BLaER1 (cell line): ENCODE data around the gene CUX1.
A peak's percentile ranks its signal among the peaks of the same experiment; 100 is the strongest.

ENCODE experiments used
- H3K27ac ChIP-seq: shearing (Covaris generic); formaldehyde crosslinking; 2 replicates; pipeline ENCODE4 v1.8.1; 2022
- H3K27me3 ChIP-seq: shearing (Covaris generic); formaldehyde crosslinking; 2 replicates; pipeline ENCODE4 v1.8.1; 2022
- H3K36me3 ChIP-seq: shearing (Covaris generic); formaldehyde crosslinking; 2 replicates; pipeline ENCODE4 v1.8.1; 2022
- H3K4me1 ChIP-seq: shearing (Covaris generic); formaldehyde crosslinking; 2 replicates; pipeline ENCODE4 v1.8.1; 2022
- H3K4me2 ChIP-seq: shearing (Covaris generic); formaldehyde crosslinking; 2 replicates; pipeline ENCODE4 v1.8.1; 2022
- H3K4me3 ChIP-seq: shearing (Covaris generic); formaldehyde crosslinking; 2 replicates; pipeline ENCODE4 v1.8.1; 2022
- H3K9ac ChIP-seq: shearing (Covaris generic); formaldehyde crosslinking; 2 replicates; pipeline ENCODE4 v1.8.1; 2022
- H3K9me3 ChIP-seq: shearing (Covaris generic); formaldehyde crosslinking; 2 replicates; pipeline ENCODE4 v1.8.1; 2022
- H4K20me1 ChIP-seq: shearing (Covaris generic); formaldehyde crosslinking; 2 replicates; pipeline ENCODE4 v1.8.1; 2022
- Cebpa-rat ChIP-seq: shearing (Covaris generic); IDR thresholded peaks from 2 replicates; pipeline ENCODE4 v1.8.1; 2022

Gene CUX1

GRCh38 chr7:102101111-102101551, 283.7 kb downstream of the CUX1 start:
- Histone ChIP-seq H3K36me3 (peaks cover 96% of the 10 kb centered on the region), H4K20me1 (peaks cover 29% of the 10 kb centered on the region), H3K9ac (no peak overlapping the region), H3K4me1 (peaks cover 11% of the 10 kb centered on the region), H3K27ac (no peak overlapping the region), H3K4me3 (no peak overlapping the region), H3K4me2 (no peak overlapping the region), H3K9me3 (no peaks in the 10 kb centered on the region), H3K27me3 (no peaks in the 10 kb centered on the region)
- TF ChIP-seq Cebpa-rat: no peak

- no peak overlapping the region for H3K4me3 ChIP-seq
- H3K36me3 ChIP-seq: peaks cover 97% of the 10 kb centered on the region
- H3K9me3 ChIP-seq: no peaks in the 10 kb centered on the region
- TF ChIP-seq Cebpa-rat: no peak
- no peak overlapping the region for H3K27ac ChIP-seq
- no peaks in the 10 kb centered on the region for H3K27me3 ChIP-seq
- no peak overlapping the region for H3K9ac ChIP-seq
- H3K4me2 ChIP-seq: no peak overlapping the region
- peaks cover 21% of the 10 kb centered on the region for H4K20me1 ChIP-seq
- H3K4me1 ChIP-seq: peaks cover 5% of the 10 kb centered on the region
Observed at GRCh38 chr7:102101926-102102325, 284.5 kb downstream of the CUX1 start.

- Histone ChIP-seq H3K36me3 (peaks cover 96% of the 10 kb centered on the region), H3K4me1 (no peaks in the 10 kb centered on the region), H3K4me2 (no peak overlapping the region), H3K27me3 (no peaks in the 10 kb centered on the region), H3K4me3 (no peak overlapping the region), H3K27ac (0 out of 2 replicates have a peak overlapping the region, but pooled peaks have one; percentile 40), H3K9ac (no peak overlapping the region), H4K20me1 (peaks cover 18% of the 10 kb centered on the region), H3K9me3 (no peaks in the 10 kb centered on the region)
- no peak for TF ChIP-seq Cebpa-rat
Observed at GRCh38 chr7:102103027-102103372, 285.6 kb downstream of the CUX1 start.

- Histone ChIP-seq H4K20me1 (peaks cover 15% of the 10 kb centered on the region), H3K9me3 (no peaks in the 10 kb centered on the region), H3K36me3 (peaks cover 94% of the 10 kb centered on the region), H3K27me3 (no peaks in the 10 kb centered on the region), H3K4me1 (no peaks in the 10 kb centered on the region), H3K4me2 (no peak overlapping the region), H3K27ac (no peak overlapping the region), H3K9ac (no peak overlapping the region), H3K4me3 (no peak overlapping the region)
- TF ChIP-seq Cebpa-rat: no peak
Observed at GRCh38 chr7:102104245-102104644, 286.8 kb downstream of the CUX1 start.

GRCh38 chr7:102106625-102107024, 289.2 kb downstream of the CUX1 start:
- Histone ChIP-seq H3K4me3 (no peak overlapping the region), H3K27me3 (no peaks in the 10 kb centered on the region), H3K4me1 (no peaks in the 10 kb centered on the region), H3K27ac (no peak overlapping the region), H3K4me2 (no peak overlapping the region), H3K36me3 (peaks cover 88% of the 10 kb centered on the region), H3K9ac (no peak overlapping the region), H3K9me3 (no peaks in the 10 kb centered on the region), H4K20me1 (peaks cover 10% of the 10 kb centered on the region; the same call in 1 of the 2 replicates)
- no peak for TF ChIP-seq Cebpa-rat

- Histone ChIP-seq H3K4me1 (no peaks in the 10 kb centered on the region), H3K27me3 (no peaks in the 10 kb centered on the region), H4K20me1 (peaks cover 6% of the 10 kb centered on the region; the same call in 1 of the 2 replicates), H3K36me3 (peaks cover 87% of the 10 kb centered on the region), H3K9ac (no peak overlapping the region), H3K27ac (no peak overlapping the region), H3K4me2 (no peak overlapping the region), H3K9me3 (no peaks in the 10 kb centered on the region), H3K4me3 (no peak overlapping the region)
- no peak for TF ChIP-seq Cebpa-rat
Observed at GRCh38 chr7:102107474-102108104, 290.2 kb downstream of the CUX1 start.

- H4K20me1 ChIP-seq: no peaks in the 10 kb centered on the region
- no peak overlapping the region for H3K4me2 ChIP-seq
- no peak for TF ChIP-seq Cebpa-rat
- H3K9me3 ChIP-seq: no peaks in the 10 kb centered on the region
- no peaks in the 10 kb centered on the region for H3K4me1 ChIP-seq
- peaks cover 87% of the 10 kb centered on the region for H3K36me3 ChIP-seq
- no peak overlapping the region for H3K27ac ChIP-seq
- no peak overlapping the region for H3K9ac ChIP-seq
- H3K27me3 ChIP-seq: no peaks in the 10 kb centered on the region
- H3K4me3 ChIP-seq: no peak overlapping the region
Observed at GRCh38 chr7:102111061-102112041, 293.9 kb downstream of the CUX1 start.

- Histone ChIP-seq H3K4me3 (no peak overlapping the region), H3K9ac (no peak overlapping the region), H3K4me1 (no peaks in the 10 kb centered on the region), H3K9me3 (no peaks in the 10 kb centered on the region), H4K20me1 (peaks cover 16% of the 10 kb centered on the region; the same call in 1 of the 2 replicates), H3K27ac (no peak overlapping the region), H3K4me2 (no peak overlapping the region), H3K27me3 (no peaks in the 10 kb centered on the region), H3K36me3 (peaks cover 94% of the 10 kb centered on the region)
- no peak for TF ChIP-seq Cebpa-rat
Observed at GRCh38 chr7:102115181-102115580, 297.8 kb downstream of the CUX1 start.

- Histone ChIP-seq H3K9me3 (no peaks in the 10 kb centered on the region), H3K4me1 (peaks cover 4% of the 10 kb centered on the region), H3K4me3 (no peak overlapping the region), H3K9ac (no peak overlapping the region), H3K36me3 (peaks cover 98% of the 10 kb centered on the region), H3K27ac (no peak overlapping the region), H3K4me2 (no peak overlapping the region), H4K20me1 (peaks cover 21% of the 10 kb centered on the region; the same call in 1 of the 2 replicates), H3K27me3 (no peaks in the 10 kb centered on the region)
- TF ChIP-seq Cebpa-rat: no peak
Observed at GRCh38 chr7:102115931-102116330, 298.5 kb downstream of the CUX1 start.

GRCh38 chr7:102117743-102118142, 300.3 kb downstream of the CUX1 start:
- Histone ChIP-seq H3K27me3 (no peaks in the 10 kb centered on the region), H3K9me3 (no peaks in the 10 kb centered on the region), H3K4me3 (no peak overlapping the region), H3K27ac (no peak overlapping the region), H3K4me2 (no peak overlapping the region), H3K36me3 (peaks cover 99% of the 10 kb centered on the region), H3K9ac (no peak overlapping the region), H4K20me1 (peaks cover 35% of the 10 kb centered on the region; the same call in 1 of the 2 replicates), H3K4me1 (peaks cover 20% of the 10 kb centered on the region)
- no peak for TF ChIP-seq Cebpa-rat
